Adipocyte (in vitro differentiated cells): Measurements from ENCODE around the gene CCDC187.

Experiments used
- DNase-seq: peaks from one replicate; pipeline ENCODE4 v3.0.0-alpha.2; 2015; ENCODE audit warnings: low read depth
- H3K27me3 ChIP-seq: replicated peaks from 2 replicates; pipeline ENCODE4 v1.7.0; 2013; ENCODE audit warnings: mild to moderate bottlenecking, low read length, moderate library complexity; ENCODE audit not compliant: control insufficient read depth, insufficient read depth
- H3K36me3 ChIP-seq: 2 replicates; pipeline ENCODE4 v1.7.0; 2013; ENCODE audit warnings: low read length, mild to moderate bottlenecking, moderate library complexity; ENCODE audit not compliant: control insufficient read depth, insufficient read depth, severe bottlenecking
- H3K4me1 ChIP-seq: 2 replicates; pipeline ENCODE4 v1.7.0; 2013; ENCODE audit warnings: mild to moderate bottlenecking, low read length, moderate library complexity; ENCODE audit not compliant: control insufficient read depth, insufficient read depth
- H3K4me3 ChIP-seq: 2 replicates; pipeline ENCODE4 v1.7.0; 2013; ENCODE audit warnings: mild to moderate bottlenecking, low read length, moderate library complexity
- H3K9ac ChIP-seq: 2 replicates; pipeline ENCODE4 v1.7.0; 2013; ENCODE audit warnings: mild to moderate bottlenecking, low read length, moderate library complexity
- H3K9me3 ChIP-seq: 2 replicates; pipeline ENCODE4 v1.7.0; 2013; ENCODE audit warnings: mild to moderate bottlenecking, low read length, moderate library complexity; ENCODE audit not compliant: control insufficient read depth

CCDC187 gene

DNA sequence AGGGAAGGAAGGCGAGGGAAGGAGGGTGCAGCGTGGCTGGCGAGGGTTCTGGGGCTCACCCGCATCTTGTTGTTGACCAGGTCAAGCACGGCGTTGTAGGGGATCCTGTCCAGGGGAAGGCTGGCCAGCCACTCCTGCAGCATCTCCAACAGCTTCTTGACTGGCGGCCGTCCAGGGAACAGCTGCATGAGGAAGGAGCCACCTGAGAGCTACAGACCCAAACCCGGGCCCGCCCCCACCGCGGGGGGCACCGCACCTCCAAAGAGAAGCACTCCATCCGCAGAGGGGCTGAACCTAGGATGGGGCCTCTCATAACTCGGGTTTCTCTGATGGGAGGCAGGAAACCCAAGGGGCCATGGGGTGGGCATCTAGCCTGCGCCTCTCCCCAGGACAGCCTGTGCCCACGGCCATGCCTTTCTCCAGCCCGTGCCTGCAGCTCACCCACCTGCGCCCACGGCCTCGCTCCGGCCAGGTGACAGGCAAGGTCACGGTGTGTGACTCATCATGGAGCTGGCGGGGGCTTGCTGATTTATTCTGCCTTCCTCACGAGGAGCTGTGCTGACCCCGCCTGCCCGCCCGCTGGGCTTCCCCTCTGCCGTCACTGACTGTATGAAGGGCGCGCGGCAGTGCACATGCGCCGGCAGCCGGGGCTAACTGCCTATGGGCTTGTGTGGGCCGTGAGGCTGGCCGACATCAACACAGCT lies 87.2 kb downstream of the CCDC187 start:
- Histone ChIP-seq H3K9me3 (peaks cover 4% of the 10 kb centered on the region), H3K27me3 (no peaks in the 10 kb centered on the region), H3K4me3 (no peak overlapping the region), H3K36me3 (peaks cover 33% of the 10 kb centered on the region), H3K4me1 (no peaks in the 10 kb centered on the region), H3K9ac (no peak overlapping the region)
- no peak for DNase-seq

DNA sequence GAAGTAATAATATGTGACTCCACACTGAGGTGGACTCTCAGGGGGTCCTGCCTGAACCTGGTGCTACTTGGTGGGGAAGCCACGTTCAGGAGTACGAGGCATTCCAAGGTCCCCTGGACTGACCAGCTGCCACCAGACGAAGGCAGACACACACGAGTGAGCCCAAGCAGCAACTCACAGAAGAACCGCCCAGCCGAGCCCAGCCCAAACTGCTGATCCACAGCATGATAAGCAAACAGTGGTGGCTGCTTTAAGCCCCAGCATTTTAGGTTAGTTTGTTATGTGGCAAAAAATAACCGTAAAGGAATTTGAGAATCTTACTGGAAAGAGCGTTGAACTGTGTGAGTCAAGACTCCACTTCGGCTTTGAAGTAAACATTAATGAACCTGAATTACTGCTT lies 90.2 kb downstream of the CCDC187 start:
- no peak for DNase-seq
- no peaks in the 10 kb centered on the region for H3K27me3 ChIP-seq
- no peaks in the 10 kb centered on the region for H3K4me1 ChIP-seq
- H3K9ac ChIP-seq: no peak overlapping the region
- peaks cover 31% of the 10 kb centered on the region for H3K36me3 ChIP-seq
- H3K4me3 ChIP-seq: no peak overlapping the region
- H3K9me3 ChIP-seq: peaks cover 4% of the 10 kb centered on the region

DNA sequence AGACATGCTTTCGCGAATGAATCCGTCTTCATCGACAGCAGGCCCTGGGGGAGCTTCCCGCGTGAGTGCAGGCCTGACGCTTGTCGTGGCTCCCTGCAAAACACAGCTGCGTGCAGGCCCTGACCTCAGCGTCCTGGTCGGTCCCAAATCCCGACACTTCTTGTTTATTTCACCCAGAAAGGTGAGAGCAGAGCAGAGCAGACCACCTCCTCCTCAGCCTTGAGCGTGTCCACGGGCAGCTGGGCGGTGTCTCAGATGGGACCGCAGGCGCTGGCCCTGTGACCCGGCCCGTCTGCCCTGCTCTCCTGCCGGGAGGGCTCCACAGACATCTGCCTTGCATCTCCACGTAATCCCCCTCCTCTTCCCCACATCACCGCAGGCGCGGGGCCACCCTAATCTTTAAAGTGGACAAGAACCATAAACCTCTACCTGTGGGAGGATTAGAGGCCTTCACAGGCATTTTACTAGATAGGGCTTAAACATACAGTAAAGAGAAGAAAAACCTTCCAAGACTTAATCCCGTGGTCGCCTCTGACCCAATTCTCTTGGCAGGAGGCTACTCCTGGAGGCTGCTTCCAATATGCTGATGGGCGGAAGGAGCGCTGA lies 91.4 kb downstream of the CCDC187 start:
- Histone ChIP-seq H3K27me3 (no peaks in the 10 kb centered on the region), H3K9ac (no peak overlapping the region), H3K4me1 (no peaks in the 10 kb centered on the region), H3K9me3 (peaks cover 4% of the 10 kb centered on the region), H3K4me3 (no peak overlapping the region), H3K36me3 (peaks cover 29% of the 10 kb centered on the region)
- DNase-seq: no peak

DNA sequence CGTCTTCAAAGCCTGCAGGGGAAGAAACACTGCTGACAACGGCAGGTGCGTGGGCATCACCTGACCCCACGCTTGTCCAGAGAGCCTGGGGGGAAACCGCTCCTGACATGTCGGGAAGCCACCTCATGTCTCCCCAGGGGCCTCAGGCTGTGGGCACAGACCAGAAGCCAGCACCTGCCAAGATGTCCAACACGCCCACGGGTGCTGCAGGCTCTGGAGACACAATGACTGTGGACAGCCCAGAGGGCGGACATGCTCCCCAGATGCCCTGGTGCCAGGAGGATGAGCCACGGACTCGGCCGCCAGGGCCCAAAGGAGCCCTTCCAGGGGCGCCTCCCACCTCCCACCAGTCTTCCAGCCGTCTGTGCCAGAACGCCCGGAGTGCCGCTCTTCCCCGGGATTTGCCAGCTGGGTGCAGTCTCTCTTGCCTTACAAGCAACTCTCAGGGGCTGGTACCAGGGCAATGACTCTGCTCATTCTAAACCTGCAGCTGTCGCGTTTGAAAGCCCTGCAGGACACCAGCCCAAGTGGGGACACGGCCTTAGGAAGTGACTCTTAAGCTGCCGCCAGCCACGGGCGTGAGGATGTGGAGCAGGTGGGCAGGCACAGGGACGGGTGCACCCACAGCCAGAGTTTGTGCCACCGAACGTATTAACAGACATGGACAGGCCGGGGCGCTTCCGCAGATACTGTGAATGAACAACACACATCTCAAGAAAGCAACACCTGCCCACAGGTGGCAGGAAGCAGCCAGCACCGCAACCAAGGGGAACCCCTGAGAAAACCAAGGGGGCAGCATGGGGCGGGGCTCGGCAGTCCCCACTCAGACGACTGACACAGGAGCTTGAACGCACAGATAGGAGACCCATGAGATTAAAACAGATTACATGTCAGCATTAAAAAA lies 92.2 kb downstream of the CCDC187 start:
- Histone ChIP-seq H3K9ac (no peak overlapping the region), H3K4me1 (no peaks in the 10 kb centered on the region), H3K36me3 (peaks cover 29% of the 10 kb centered on the region), H3K9me3 (peaks cover 4% of the 10 kb centered on the region), H3K4me3 (no peak overlapping the region), H3K27me3 (no peaks in the 10 kb centered on the region)
- DNase-seq: no peak

DNA sequence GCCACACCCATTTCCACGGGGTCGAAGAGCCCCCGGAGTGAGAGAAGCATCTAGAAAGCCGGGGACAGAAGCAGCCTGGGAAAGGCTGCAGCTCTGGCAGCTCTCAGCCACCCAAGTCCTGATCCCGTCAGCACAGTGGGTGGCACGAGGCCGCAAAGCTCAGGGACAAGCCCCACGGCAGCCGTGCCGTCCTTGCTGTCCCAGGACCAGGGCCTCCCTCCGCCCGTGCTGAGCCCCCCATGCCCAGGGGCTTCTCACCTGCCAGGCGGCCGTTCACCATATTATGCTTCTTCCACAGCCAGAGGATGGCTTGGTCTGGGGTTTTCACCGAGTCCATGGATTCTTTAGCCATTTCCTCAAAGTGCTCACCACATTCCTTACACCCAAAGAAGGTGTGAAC lies 92.9 kb downstream of the CCDC187 start:
- no peaks in the 10 kb centered on the region for H3K27me3 ChIP-seq
- H3K9me3 ChIP-seq: peaks cover 4% of the 10 kb centered on the region
- no peak overlapping the region for H3K4me3 ChIP-seq
- no peak for DNase-seq
- peaks cover 29% of the 10 kb centered on the region for H3K36me3 ChIP-seq
- no peak overlapping the region for H3K9ac ChIP-seq
- H3K4me1 ChIP-seq: no peaks in the 10 kb centered on the region

DNA sequence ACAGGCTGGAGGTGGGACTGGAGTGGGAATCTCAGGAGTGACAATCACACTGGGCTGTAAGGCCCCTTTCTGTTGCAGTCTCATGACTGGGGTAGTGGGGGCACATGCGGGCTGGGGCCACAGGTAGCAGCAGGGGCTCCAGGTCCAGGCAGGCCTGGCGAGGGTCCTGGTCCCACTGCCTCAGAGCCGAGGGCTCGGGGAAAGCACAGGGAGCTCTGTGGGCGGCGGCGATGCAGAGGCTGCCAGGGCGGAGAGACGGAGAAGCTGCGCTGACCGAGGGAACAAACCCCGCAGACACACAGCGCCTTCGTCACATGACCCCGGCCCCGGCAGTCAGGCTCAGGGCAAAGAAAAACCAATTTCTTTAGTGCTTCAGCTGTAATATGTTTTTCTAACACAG lies 93.6 kb downstream of the CCDC187 start:
- peaks cover 29% of the 10 kb centered on the region for H3K36me3 ChIP-seq
- no peak overlapping the region for H3K9ac ChIP-seq
- H3K4me3 ChIP-seq: no peak overlapping the region
- no peaks in the 10 kb centered on the region for H3K4me1 ChIP-seq
- peaks cover 4% of the 10 kb centered on the region for H3K9me3 ChIP-seq
- H3K27me3 ChIP-seq: no peaks in the 10 kb centered on the region
- DNase-seq: no peak

DNA sequence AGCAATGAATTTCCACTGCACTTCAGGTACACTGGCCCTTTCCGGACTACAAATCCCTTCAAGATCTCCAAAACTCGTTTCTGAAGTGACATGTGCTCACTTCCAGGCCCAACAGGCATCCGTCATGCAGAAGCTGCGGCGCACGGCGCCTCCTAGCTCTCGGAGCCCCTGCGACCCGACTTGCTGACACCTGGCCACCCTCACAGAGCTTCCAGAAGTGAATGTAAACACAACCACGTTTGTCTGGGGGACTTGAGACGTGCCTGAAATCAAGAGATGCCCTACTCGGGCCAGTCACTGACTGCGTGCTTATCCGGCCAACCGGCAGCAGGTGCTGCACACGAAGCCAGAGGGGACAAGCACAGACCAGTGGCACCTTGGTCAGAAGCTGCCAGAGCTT lies 94.1 kb downstream of the CCDC187 start:
- Histone ChIP-seq H3K9ac (no peak overlapping the region), H3K27me3 (no peaks in the 10 kb centered on the region), H3K4me3 (no peak overlapping the region), H3K36me3 (peaks cover 25% of the 10 kb centered on the region), H3K4me1 (no peaks in the 10 kb centered on the region), H3K9me3 (peaks cover 4% of the 10 kb centered on the region)
- no peak for DNase-seq

DNA sequence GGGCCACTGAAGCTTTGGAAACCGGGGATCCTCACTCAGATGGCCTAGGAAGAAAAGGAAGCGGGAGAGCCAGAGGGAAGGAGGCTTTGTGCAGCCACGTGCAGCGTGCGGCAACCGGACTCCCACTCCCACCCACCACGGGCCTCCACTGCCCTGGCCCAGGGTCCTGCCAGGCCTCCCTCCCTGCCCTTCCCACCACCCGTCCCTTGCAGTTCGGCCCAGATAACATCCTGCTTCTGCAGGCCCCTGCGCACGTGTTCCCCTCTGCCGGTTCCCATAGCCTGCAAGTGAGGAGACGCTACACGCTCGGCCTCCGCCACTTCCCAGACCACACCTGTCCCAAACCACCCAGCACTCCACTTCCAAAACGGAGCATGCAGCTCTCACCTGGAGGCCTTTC lies 94.7 kb downstream of the CCDC187 start:
- Histone ChIP-seq H3K36me3 (peaks cover 19% of the 10 kb centered on the region), H3K4me3 (no peak overlapping the region), H3K9me3 (peaks cover 4% of the 10 kb centered on the region)

DNA sequence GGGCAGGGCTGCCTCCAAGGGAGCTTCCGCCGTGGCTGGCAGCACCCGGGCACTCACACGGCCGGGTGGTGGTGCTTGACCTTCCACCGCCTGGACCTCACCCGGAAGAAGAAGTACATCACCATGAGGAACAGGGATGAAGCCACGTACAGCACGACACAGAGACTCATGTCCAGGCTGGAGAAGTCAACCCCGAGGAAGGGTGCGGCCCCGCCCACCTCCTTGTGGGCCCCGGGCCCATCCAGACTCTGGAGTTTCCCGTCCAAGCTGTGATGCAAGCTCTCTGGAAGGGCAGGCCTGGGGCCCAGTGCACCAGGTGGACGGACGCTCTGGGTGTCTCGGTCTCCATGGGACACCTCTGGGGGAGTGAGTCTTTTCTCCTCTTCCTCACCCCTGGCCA lies 95.2 kb downstream of the CCDC187 start:
- H3K4me3 ChIP-seq: no peak overlapping the region
- no peak overlapping the region for H3K9ac ChIP-seq
- peaks cover 13% of the 10 kb centered on the region for H3K36me3 ChIP-seq
- no peaks in the 10 kb centered on the region for H3K4me1 ChIP-seq
- peaks cover 1% of the 10 kb centered on the region for H3K9me3 ChIP-seq
- peaks cover 9% of the 10 kb centered on the region for H3K27me3 ChIP-seq
- DNase-seq: no peak

More for the DNA sequence above, 94.7 kb downstream of the CCDC187 start:
- no peak overlapping the region for H3K9ac ChIP-seq
- peaks cover 4% of the 10 kb centered on the region for H3K27me3 ChIP-seq
- DNase-seq: no peak
- no peaks in the 10 kb centered on the region for H3K4me1 ChIP-seq

DNA sequence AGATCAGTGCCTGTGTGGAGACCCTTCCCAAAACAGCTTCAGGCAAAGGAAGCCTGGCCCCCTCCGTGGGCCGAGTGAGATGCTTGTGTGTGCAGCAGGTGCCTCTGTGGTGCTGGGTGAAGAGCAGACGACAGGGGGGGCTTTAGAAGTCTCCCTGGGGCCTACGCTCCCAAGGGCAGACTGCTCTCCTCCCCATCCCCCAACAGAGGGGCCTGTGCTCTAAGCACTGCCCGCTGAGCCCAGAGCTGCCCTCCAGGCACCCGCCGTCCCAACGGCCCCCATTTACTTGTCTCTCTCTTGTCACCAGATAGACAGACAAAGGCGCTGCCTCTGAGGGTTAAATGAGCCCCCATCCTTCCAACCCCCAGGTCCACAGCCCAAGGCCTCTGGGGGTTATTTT lies 96.3 kb downstream of the CCDC187 start:
- no peaks in the 10 kb centered on the region for H3K9me3 ChIP-seq
- DNase-seq: no peak
- H3K36me3 ChIP-seq: peaks cover 13% of the 10 kb centered on the region
- H3K27me3 ChIP-seq: peaks cover 14% of the 10 kb centered on the region
- no peak overlapping the region for H3K9ac ChIP-seq
- no peaks in the 10 kb centered on the region for H3K4me1 ChIP-seq
- no peak overlapping the region for H3K4me3 ChIP-seq

DNA sequence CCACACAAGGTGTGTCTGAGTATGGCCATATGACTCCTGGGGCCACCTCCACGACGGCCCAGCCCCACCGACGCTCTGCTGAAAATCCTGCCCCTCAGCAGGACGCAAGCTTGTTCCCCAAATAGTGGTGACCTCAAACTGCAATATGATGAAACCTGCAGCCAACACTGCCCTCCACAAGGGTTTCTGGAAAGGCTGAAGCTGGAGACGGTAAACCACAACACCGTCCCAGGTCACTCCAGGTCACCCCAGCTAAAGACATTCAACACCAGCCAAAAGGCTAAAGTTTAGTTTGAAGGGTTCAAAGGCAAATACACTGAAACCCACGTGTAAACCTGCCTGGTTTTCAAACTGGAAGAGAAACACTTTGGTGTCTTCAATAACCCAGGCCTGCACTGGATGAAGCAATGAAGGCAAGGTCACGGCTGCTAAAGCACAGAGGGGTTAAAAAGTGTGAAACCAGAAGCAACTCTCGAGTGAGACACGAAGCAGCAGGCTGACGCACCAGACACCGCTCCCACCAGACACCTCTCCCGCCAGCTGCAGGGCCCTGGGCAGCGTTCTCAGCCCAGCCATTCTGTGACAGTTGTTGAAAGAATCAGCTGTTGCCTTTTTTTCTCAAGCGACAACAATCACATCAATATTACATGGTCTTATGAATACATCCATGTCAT lies 97.2 kb downstream of the CCDC187 start:
- Histone ChIP-seq H3K4me1 (no peaks in the 10 kb centered on the region), H3K9ac (no peak overlapping the region), H3K9me3 (no peaks in the 10 kb centered on the region), H3K27me3 (peaks cover 14% of the 10 kb centered on the region), H3K4me3 (no peak overlapping the region), H3K36me3 (peaks cover 8% of the 10 kb centered on the region)
- DNase-seq: no peak
